Hepatocyte (in vitro differentiated cells): ENCODE data around the gene LHFPL3.

Experiments used
- CTCF ChIP-seq: fragments of 200-600 bp; sonication (generic); IDR thresholded peaks from 2 replicates; pipeline ENCODE4 v1.5.1; 2016; ENCODE audit warnings: antibody characterized with exemption, mild to moderate bottlenecking; ENCODE audit not compliant: poor library complexity
- EZH2 ChIP-seq: fragments of 200-600 bp; sonication (generic); IDR thresholded peaks from 2 replicates; pipeline ENCODE4 v1.6.1; 2016; ENCODE audit warnings: antibody characterized with exemption, mild to moderate bottlenecking, borderline replicate concordance
- EZH2phosphoT487 ChIP-seq: fragments of 200-600 bp; sonication (generic); IDR thresholded peaks from one replicate; pipeline ENCODE4 v1.6.1; 2018; ENCODE audit warnings: antibody characterized with exemption, mild to moderate bottlenecking, low read depth, moderate library complexity; ENCODE audit not compliant: unreplicated experiment, severe bottlenecking

GRCh38 chr7:104891949-104892348, 563.5 kb downstream of the LHFPL3 start:
- TF ChIP-seq EZH2, result no peak
- TF ChIP-seq CTCF, result no peak
- no peak for TF ChIP-seq EZH2phosphoT487
